ENCODE results near the gene ESYT2. TPM values are rescaled to one million over a fixed set of nuclear protein-coding genes. Genes with fewer than 3 reads are reported as not detected.
A peak's percentile ranks its signal among the peaks of the same experiment; 100 is the strongest.

Gene ESYT2
- total and polyA plus RNA-seq, 9 of the 15 experiments (the other 6 are each of a cell fraction or from before 2014, with no cell fraction given), result 5.8 to 86.9 (median 64.7) TPM

DNA sequence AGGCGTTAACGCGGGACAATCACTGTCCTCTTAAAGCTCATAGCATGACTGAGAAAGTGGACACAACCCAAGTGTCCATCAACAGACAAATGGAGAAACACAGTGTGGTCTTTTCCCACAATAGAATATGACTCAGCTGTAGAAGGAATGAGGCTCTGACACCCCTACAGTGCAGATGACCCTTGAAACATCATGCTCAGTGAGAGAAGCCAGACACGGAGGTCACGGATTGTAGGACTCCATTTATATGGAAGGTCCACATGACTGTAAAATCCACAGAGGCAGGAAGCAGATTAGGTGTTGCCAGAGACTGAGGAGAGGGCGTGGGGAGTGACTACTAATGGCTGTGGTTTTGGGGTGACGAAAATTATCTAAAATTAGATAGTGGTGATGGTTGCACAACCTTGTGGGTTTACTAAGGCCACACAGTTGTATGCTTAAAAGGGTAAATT is 118.6 kb downstream of the ESYT2 start:
- Histone ChIP-seq H3K4me1 (replicated peaks in 1 of 2; ENCODE audit: control insufficient read depth in 2 of 2, insufficient read depth in 2 of 2, low read length in 2 of 2) (peaks cover 15 to 18% of the 10 kb centered on the region in 2 experiments), H3K27me3 (ENCODE audit: control insufficient read depth in 2 of 2, insufficient read depth in 2 of 2, low read length in 2 of 2) (no peaks in the 10 kb centered on the region), H3K9me1 (ENCODE audit: control insufficient read depth, insufficient read depth, low read length) (no peaks in the 10 kb centered on the region), H3K27ac (ENCODE audit: extremely low read depth, low read depth, low read length) (peak overlapping the region; percentile 34; the same call in 2 of the 3 replicates), H3K9me3 (replicated peaks; ENCODE audit: control insufficient read depth, insufficient read depth, low read depth, low read length) (peaks cover 8% of the 10 kb centered on the region), H3K79me2 (ENCODE audit: control insufficient read depth, insufficient read depth, low read length) (no peaks in the 10 kb centered on the region), H3K4me3 (no peak overlapping the region), H2AFZ (ENCODE audit: low read depth, low read length) (peak overlapping the region; percentile 80), H3K9ac (ENCODE audit: insufficient read depth in 1 of 2, low read depth in 2 of 2, low read length in 2 of 2) (no peak overlapping the region), H4K20me1 (replicated peaks; ENCODE audit: control insufficient read depth, insufficient read depth, low read length) (no peaks in the 10 kb centered on the region), H3K36me3 (ENCODE audit: control insufficient read depth, insufficient read depth, low read length) (no peaks in the 10 kb centered on the region), H3K4me2 (ENCODE audit: insufficient read depth, low read length) (peak overlapping the region; percentile 28; the same call in 1 of the 2 replicates)
- WGBS (ENCODE audit: insufficient coverage, low coverage, missing lambda C conversion rate), result 27% methylated on average over 7 of the region's 7 CpGs
- intact Hi-C loops (cut with micrococcal nuclease), result no loop called here
- FAIRE-seq (peak; percentile 81), ATAC-seq (peak; percentile 37), DNase-seq (ENCODE audit: extremely low read depth in 1 of 4, low spot score in 3 of 4) (peak in 2 of 4 experiments; percentile 41 to 68)
- no TSS peak for BruUV-seq (replicated peaks)
- ChIA-PET POLR2A (interaction anchor here (0.6 kb wide), 2 partner anchors 31 to 404 kb away, joined by 3 to 6 read pairs; no protein-coding TSS in a partner anchor), CTCF (ENCODE audit: low intra/inter-chr PET ratio) (no interaction called here)
- in situ Hi-C loops (cut with MboI), result no loop called here
- TF ChIP-seq ZNF146 (CRISPR knock-in tag; IDR thresholded peaks at IDR 0.05; ENCODE audit: unreplicated experiment) (no peak), FOSL1 (tag; conservative IDR thresholded peaks at IDR 0.05) (peak; percentile 75), ZNF707 (CRISPR knock-in tag; conservative IDR thresholded peaks at IDR 0.05) (no peak), KLF16 (IDR thresholded peaks at IDR 0.05) (0 out of 2 replicates have a peak, but pooled peaks have one; percentile 7), HCFC1 (IDR thresholded peaks at IDR 0.05; ENCODE audit: low read depth, low read length) (0 out of 2 replicates have a peak, but pooled peaks have one; percentile 19), CHCHD3 (CRISPR knock-in tag; IDR thresholded peaks at IDR 0.05) (no peak), ZNF239 (CRISPR knock-in tag; IDR thresholded peaks at IDR 0.05) (no peak), ZNF263 (CRISPR knock-in tag; IDR thresholded peaks at IDR 0.05; ENCODE audit: borderline replicate concordance) (no peak), STAG1 (CRISPR knock-in tag; IDR thresholded peaks at IDR 0.05; ENCODE audit: borderline replicate concordance) (no peak), ZFPM2 (CRISPR knock-in tag; IDR thresholded peaks at IDR 0.05) (no peak), CCNT2 (IDR thresholded peaks at IDR 0.05; ENCODE audit: borderline replicate concordance, extremely low read depth, insufficient read length, low read depth, low read length) (no peak)
- TF ChIP-seq, protein P1, sequence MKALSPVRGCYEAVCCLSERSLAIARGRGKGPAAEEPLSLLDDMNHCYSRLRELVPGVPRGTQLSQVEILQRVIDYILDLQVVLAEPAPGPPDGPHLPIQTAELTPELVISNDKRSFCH (CRISPR knock-in tag; IDR thresholded peaks at IDR 0.05), result no peak
- TF ChIP-seq, protein P1 (tag; IDR thresholded peaks at IDR 0.05), result peak; percentile 83; the same call in 1 of the 2 replicates
- TF ChIP-seq, protein P2, sequence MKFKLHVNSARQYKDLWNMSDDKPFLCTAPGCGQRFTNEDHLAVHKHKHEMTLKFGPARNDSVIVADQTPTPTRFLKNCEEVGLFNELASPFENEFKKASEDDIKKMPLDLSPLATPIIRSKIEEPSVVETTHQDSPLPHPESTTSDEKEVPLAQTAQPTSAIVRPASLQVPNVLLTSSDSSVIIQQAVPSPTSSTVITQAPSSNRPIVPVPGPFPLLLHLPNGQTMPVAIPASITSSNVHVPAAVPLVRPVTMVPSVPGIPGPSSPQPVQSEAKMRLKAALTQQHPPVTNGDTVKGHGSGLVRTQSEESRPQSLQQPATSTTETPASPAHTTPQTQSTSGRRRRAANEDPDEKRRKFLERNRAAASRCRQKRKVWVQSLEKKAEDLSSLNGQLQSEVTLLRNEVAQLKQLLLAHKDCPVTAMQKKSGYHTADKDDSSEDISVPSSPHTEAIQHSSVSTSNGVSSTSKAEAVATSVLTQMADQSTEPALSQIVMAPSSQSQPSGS (CRISPR knock-in tag; IDR thresholded peaks at IDR 0.05), result no peak
- TF ChIP-seq, protein P3, sequence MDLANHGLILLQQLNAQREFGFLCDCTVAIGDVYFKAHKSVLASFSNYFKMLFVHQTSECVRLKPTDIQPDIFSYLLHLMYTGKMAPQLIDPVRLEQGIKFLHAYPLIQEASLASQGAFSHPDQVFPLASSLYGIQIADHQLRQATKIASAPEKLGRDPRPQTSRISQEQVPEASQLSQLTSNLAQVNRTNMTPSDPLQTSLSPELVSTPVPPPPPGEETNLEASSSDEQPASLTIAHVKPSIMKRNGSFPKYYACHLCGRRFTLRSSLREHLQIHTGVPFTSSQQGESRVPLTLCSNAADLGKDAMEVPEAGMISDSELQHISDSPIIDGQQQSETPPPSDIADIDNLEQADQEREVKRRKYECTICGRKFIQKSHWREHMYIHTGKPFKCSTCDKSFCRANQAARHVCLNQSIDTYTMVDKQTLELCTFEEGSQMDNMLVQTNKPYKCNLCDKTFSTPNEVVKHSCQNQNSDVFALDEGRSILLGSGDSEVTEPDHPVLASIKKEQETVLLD (IDR thresholded peaks at IDR 0.05), result no peak
- TF ChIP-seq, protein P4, sequence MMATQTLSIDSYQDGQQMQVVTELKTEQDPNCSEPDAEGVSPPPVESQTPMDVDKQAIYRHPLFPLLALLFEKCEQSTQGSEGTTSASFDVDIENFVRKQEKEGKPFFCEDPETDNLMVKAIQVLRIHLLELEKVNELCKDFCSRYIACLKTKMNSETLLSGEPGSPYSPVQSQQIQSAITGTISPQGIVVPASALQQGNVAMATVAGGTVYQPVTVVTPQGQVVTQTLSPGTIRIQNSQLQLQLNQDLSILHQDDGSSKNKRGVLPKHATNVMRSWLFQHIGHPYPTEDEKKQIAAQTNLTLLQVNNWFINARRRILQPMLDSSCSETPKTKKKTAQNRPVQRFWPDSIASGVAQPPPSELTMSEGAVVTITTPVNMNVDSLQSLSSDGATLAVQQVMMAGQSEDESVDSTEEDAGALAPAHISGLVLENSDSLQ (IDR thresholded peaks at IDR 0.05), result peak; percentile 64; the same call in 1 of the 2 replicates
- TF ChIP-seq, protein P5, sequence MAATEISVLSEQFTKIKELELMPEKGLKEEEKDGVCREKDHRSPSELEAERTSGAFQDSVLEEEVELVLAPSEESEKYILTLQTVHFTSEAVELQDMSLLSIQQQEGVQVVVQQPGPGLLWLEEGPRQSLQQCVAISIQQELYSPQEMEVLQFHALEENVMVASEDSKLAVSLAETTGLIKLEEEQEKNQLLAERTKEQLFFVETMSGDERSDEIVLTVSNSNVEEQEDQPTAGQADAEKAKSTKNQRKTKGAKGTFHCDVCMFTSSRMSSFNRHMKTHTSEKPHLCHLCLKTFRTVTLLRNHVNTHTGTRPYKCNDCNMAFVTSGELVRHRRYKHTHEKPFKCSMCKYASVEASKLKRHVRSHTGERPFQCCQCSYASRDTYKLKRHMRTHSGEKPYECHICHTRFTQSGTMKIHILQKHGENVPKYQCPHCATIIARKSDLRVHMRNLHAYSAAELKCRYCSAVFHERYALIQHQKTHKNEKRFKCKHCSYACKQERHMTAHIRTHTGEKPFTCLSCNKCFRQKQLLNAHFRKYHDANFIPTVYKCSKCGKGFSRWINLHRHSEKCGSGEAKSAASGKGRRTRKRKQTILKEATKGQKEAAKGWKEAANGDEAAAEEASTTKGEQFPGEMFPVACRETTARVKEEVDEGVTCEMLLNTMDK (IDR thresholded peaks at IDR 0.05; ENCODE audit: borderline replicate concordance, insufficient read depth, low read depth, low read length, poor library complexity, severe bottlenecking), result no peak

Measured in K562 (cell line).